CD14-positive monocyte (primary cell): Measurements from ENCODE around the gene MCC. TPM values are rescaled to one million over a fixed set of nuclear protein-coding genes. Genes with fewer than 3 reads are reported as not detected.

ENCODE experiments used
- DNase-seq, 3 donors: peaks; one replicate each; pipeline ENCODE4 v3.0.0-alpha.2; 2011 to 2022
- H2AFZ ChIP-seq: 2 replicates; pipeline ENCODE4 v1.6.0; 2012; ENCODE audit warnings: mild to moderate bottlenecking, low read depth, low read length, inconsistent platforms; ENCODE audit not compliant: insufficient read depth, poor library complexity, severe bottlenecking
- H3K27ac ChIP-seq, 2 donors: 1 replicate in 1 of 2; 2 replicates in 1 of 2; pipeline ENCODE4 v1.5.1; 2012 to 2013; ENCODE audit warnings: low read length in 2 of 2, control low read depth in 1 of 2, inconsistent platforms in 1 of 2, low read depth in 1 of 2, mild to moderate bottlenecking in 1 of 2
- H3K27me3 ChIP-seq, 2 donors: one replicate each; pipeline versions ENCODE4 v1.6.0 to v1.6.1; 2011 to 2013; ENCODE audit warnings: low read length in 2 of 2; ENCODE audit not compliant: control insufficient read depth in 2 of 2, insufficient read depth in 2 of 2
- H3K36me3 ChIP-seq, 2 donors: replicated peaks in 1 of 2; 1 replicate in 1 of 2; 2 replicates in 1 of 2; pipeline versions ENCODE4 v1.5.1 to v1.6.1; 2012 to 2013; ENCODE audit warnings: low read length in 2 of 2, control low read depth in 1 of 2, inconsistent platforms in 1 of 2, mild to moderate bottlenecking in 1 of 2; ENCODE audit not compliant: insufficient read depth in 2 of 2, control insufficient read depth in 1 of 2
- H3K4me1 ChIP-seq, 2 donors: 1 replicate in 1 of 2; 2 replicates in 1 of 2; pipeline versions ENCODE4 v1.5.1 to v1.6.1; 2012 to 2013; ENCODE audit warnings: low read length in 2 of 2, control low read depth in 1 of 2, inconsistent platforms in 1 of 2, mild to moderate bottlenecking in 1 of 2, moderate library complexity in 1 of 2; ENCODE audit not compliant: insufficient read depth in 2 of 2, control insufficient read depth in 1 of 2
- H3K4me2 ChIP-seq: replicated peaks from 2 replicates; pipeline ENCODE3; 2012; ENCODE audit warnings: low read length, moderate library complexity, mild to moderate bottlenecking; ENCODE audit not compliant: poor library complexity, severe bottlenecking; ENCODE audit errors: extremely low read depth
- H3K4me3 ChIP-seq, 3 experiments: fragments of 200-600 bp in 1 of 3; sonication (generic) in 1 of 3; replicated peaks in 1 of 3; 1 replicate in 2 of 3; 2 replicates in 1 of 3; pipeline ENCODE4 v1.5.1; 2011 to 2013; ENCODE audit warnings: low read length in 3 of 3, mild to moderate bottlenecking in 3 of 3, control low read depth in 2 of 3, low read depth in 2 of 3, inconsistent platforms in 1 of 3, moderate library complexity in 1 of 3
- H3K79me2 ChIP-seq: 2 replicates; pipeline ENCODE4 v1.6.0; 2012; ENCODE audit warnings: mild to moderate bottlenecking, control low read depth, inconsistent platforms, low read length, moderate library complexity; ENCODE audit not compliant: insufficient read depth
- H3K9ac ChIP-seq: 2 replicates; pipeline ENCODE4 v1.6.0; 2017; ENCODE audit warnings: low read length, mild to moderate bottlenecking; ENCODE audit not compliant: insufficient read depth, poor library complexity, severe bottlenecking
- H3K9me3 ChIP-seq, 2 donors: replicated peaks in 1 of 2; 1 replicate in 1 of 2; 2 replicates in 1 of 2; pipeline versions ENCODE4 v1.5.1 to v1.6.1; 2012 to 2013; ENCODE audit warnings: low read length in 2 of 2, control low read depth in 1 of 2; ENCODE audit not compliant: control insufficient read depth in 1 of 2, insufficient read depth in 1 of 2
- H4K20me1 ChIP-seq: 2 replicates; pipeline ENCODE4 v1.6.0; 2012; ENCODE audit warnings: mild to moderate bottlenecking, low read length, control low read depth, moderate library complexity; ENCODE audit not compliant: insufficient read depth
- H3K27ac Mint-ChIP-seq, 7 donors: one replicate each; pipeline ENCODE4 v1.8.0; 2020; ENCODE audit warnings: mild to moderate bottlenecking in 7 of 7, mixed read lengths in 7 of 7, moderate library complexity in 6 of 7, inconsistent platforms in 2 of 7
- H3K27me3 Mint-ChIP-seq, 3 donors: one replicate each; pipeline ENCODE4 v1.8.0; 2021 to 2022; ENCODE audit warnings: low read depth in 3 of 3, mild to moderate bottlenecking in 3 of 3, mixed read lengths in 3 of 3, moderate library complexity in 3 of 3, inconsistent platforms in 1 of 3
- H3K36me3 Mint-ChIP-seq, 2 donors: one replicate each; pipeline ENCODE4 v1.8.0; 2020; ENCODE audit warnings: mixed read lengths in 2 of 2, inconsistent platforms in 1 of 2, mild to moderate bottlenecking in 1 of 2
- H3K4me1 Mint-ChIP-seq: one replicate; pipeline ENCODE4 v1.8.0; 2020; ENCODE audit warnings: mild to moderate bottlenecking, mixed read lengths
- H3K4me3 Mint-ChIP-seq, 2 donors: one replicate each; pipeline ENCODE4 v1.8.0; 2020; ENCODE audit warnings: mild to moderate bottlenecking in 2 of 2, mixed read lengths in 2 of 2, moderate library complexity in 1 of 2
- H3K9me3 Mint-ChIP-seq, 7 donors: one replicate each; pipeline ENCODE4 v1.8.0; 2020 to 2022; ENCODE audit warnings: mixed read lengths in 7 of 7, mild to moderate bottlenecking in 6 of 7, moderate library complexity in 6 of 7, inconsistent platforms in 2 of 7
- whole genome bisulfite sequencing: methylation state at CpG from one replicate; pipeline ENCODE4 v1.1.5; 2013; ENCODE audit warnings: missing lambda C conversion rate; ENCODE audit not compliant: insufficient coverage; 5-methylcytosine and 5-hydroxymethylcytosine counted together
- intact Hi-C, 2 donors: fragments of 100-400 bp; cut with micrococcal nuclease; formaldehyde crosslinking; loops; one replicate each; pipeline versions ENCODE4 v1.15.0 to v1.15.1; 2023
- polyA plus RNA-seq, 3 donors: library from polyadenylated mRNA; depleted of rRNA in 1 of 3; unstranded in 2 of 3; stranded (reverse) in 1 of 3; fragments of 300-500 nt in 2 of 3; fragments of >200 nt in 1 of 3; fragmentation: Illumina TruSeq in 2 of 3; gene quantifications; 1 replicate in 2 of 3; 2 replicates in 1 of 3; pipeline ENCODE4 v1.2.3, GENCODE V29; 2012 to 2021
- TF ChIP-seq, protein P1 (sequence below): fragments of 200-600 bp; IDR thresholded peaks from one replicate; pipeline ENCODE4 v1.8.0; 2022; ENCODE audit warnings: antibody characterized with exemption, mild to moderate bottlenecking

Gene MCC
- polyA plus RNA-seq, 3 donors, result 0.09 TPM; not detected in 2

DNA sequence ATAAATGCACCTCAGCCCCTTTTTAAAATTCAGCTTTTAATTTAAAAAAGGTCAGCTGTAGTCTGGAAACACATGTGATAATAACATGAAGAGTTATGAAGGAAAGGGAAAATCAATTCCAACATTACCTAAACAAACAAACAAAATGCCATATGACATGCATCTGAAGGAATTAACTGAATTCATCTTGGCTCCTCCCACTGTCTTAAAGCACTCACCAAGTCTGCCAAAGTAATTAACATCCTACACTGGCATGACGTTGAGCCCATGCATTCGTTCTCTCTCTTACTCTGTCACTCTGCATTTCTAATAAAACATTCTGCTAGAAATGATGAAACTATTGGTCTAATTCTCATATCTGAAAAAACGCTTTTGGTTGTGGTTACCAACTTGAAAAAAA lies 91.2 kb downstream of the MCC start:
- intact Hi-C loops, result no loop called here
- Mint-ChIP-seq H3K9me3 (peaks cover 0 to 1% (median 0%) of the 10 kb centered on the region in 7 donors), H3K27ac (no peak overlapping the region), H3K4me3 (no peak overlapping the region), H3K27me3 (peaks cover 4 to 20% (median 13%) of the 10 kb centered on the region in 3 donors), H3K36me3 (no peaks in the 10 kb centered on the region), H3K4me1 (no peaks in the 10 kb centered on the region)
- no peak for DNase-seq
- no peak overlapping the region for H2AFZ ChIP-seq
- no peak overlapping the region for H3K9ac ChIP-seq
- H3K27ac ChIP-seq, result no peak overlapping the region
- no peaks in the 10 kb centered on the region for H3K4me1 ChIP-seq
- no peaks in the 10 kb centered on the region for H3K36me3 ChIP-seq
- WGBS, result 83% methylated on average over 1 of the region's 3 CpGs
- H3K4me2 ChIP-seq, result no peak overlapping the region
- H3K79me2 ChIP-seq, result no peaks in the 10 kb centered on the region
- peaks cover 9 to 25% of the 10 kb centered on the region in 2 donors for H3K27me3 ChIP-seq
- H3K9me3 ChIP-seq, result no peaks in the 10 kb centered on the region
- H4K20me1 ChIP-seq, result no peaks in the 10 kb centered on the region
- no peak overlapping the region for H3K4me3 ChIP-seq
- TF ChIP-seq, protein P1, sequence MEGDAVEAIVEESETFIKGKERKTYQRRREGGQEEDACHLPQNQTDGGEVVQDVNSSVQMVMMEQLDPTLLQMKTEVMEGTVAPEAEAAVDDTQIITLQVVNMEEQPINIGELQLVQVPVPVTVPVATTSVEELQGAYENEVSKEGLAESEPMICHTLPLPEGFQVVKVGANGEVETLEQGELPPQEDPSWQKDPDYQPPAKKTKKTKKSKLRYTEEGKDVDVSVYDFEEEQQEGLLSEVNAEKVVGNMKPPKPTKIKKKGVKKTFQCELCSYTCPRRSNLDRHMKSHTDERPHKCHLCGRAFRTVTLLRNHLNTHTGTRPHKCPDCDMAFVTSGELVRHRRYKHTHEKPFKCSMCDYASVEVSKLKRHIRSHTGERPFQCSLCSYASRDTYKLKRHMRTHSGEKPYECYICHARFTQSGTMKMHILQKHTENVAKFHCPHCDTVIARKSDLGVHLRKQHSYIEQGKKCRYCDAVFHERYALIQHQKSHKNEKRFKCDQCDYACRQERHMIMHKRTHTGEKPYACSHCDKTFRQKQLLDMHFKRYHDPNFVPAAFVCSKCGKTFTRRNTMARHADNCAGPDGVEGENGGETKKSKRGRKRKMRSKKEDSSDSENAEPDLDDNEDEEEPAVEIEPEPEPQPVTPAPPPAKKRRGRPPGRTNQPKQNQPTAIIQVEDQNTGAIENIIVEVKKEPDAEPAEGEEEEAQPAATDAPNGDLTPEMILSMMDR, result no peak

DNA sequence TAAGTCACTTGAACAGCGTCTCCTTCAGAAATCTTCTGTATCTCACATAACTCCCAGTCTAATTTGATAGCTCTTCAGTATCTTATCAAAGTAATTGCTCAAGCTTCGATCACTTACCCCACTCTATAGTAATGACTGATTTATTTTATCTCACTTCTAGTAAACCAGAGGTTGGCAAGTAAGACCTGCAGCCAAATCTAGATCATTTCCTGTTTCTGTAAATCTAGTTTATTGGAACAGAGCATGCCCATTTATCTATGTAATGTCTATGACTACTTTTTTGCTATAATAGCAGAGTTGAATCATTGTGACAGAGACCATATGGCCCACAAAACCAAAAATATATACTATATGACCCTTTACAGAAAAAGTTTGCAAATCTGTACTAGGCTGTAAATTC lies 93.6 kb downstream of the MCC start:
- Mint-ChIP-seq H3K4me3 (no peak overlapping the region), H3K4me1 (no peaks in the 10 kb centered on the region), H3K27me3 (peaks cover 6 to 24% (median 14%) of the 10 kb centered on the region in 3 donors), H3K27ac (no peak overlapping the region), H3K9me3 (peaks cover 0 to 2% (median 0%) of the 10 kb centered on the region in 7 donors), H3K36me3 (no peaks in the 10 kb centered on the region)
- 100% methylated on average over 1 of the region's 2 CpGs for WGBS
- Histone ChIP-seq H4K20me1 (no peaks in the 10 kb centered on the region), H3K4me1 (no peaks in the 10 kb centered on the region), H3K9me3 (no peaks in the 10 kb centered on the region), H3K79me2 (no peaks in the 10 kb centered on the region), H3K4me3 (no peak overlapping the region), H3K4me2 (no peak overlapping the region), H3K27ac (no peak overlapping the region), H3K27me3 (peaks cover 12 to 27% of the 10 kb centered on the region in 2 donors), H2AFZ (no peak overlapping the region), H3K9ac (no peak overlapping the region), H3K36me3 (no peaks in the 10 kb centered on the region)
- no peak for DNase-seq
- intact Hi-C loops, result no loop called here
- TF ChIP-seq, protein P1, result no peak
